ENCODE results near the gene ANO1. TPM values are rescaled to one million over a fixed set of nuclear protein-coding genes. Genes with fewer than 3 reads are reported as not detected.

The ANO1 gene
- total RNA-seq, 2 experiments from 2014 or later = not detected

DNA sequence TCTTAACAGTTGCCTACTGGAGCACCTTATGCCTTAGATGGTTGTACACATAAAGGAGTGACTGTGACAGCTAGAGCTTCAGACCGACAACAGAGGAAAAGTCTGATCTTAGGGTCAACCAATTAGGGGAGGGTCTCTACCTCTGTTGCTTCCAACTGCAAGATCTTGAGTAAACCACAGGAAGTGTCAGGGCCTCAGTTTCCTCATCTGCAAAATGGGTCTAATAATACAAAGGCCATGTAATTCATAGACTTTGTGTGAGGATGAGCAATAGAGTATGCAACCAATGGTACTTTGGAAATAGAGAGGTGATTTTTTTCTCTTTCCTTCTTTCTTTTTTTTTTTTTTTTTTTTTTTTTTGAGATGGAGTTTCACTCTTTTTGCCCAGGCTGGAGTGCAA, 16.4 kb upstream of the ANO1 start:
- no peak overlapping the region for H3K27ac Mint-ChIP-seq
- peaks cover 2% of the 10 kb centered on the region for H3K27me3 Mint-ChIP-seq
- no peaks in the 10 kb centered on the region for H3K4me1 Mint-ChIP-seq
- ChIA-PET POLR2A (no interaction called here), CTCF (interaction anchor here (0.7 kb wide), 1 partner anchor 613 kb away, joined by 3 read pairs; no protein-coding TSS in a partner anchor)
- peaks cover 4% of the 10 kb centered on the region for H3K9me3 Mint-ChIP-seq
- no peaks in the 10 kb centered on the region for H3K36me3 Mint-ChIP-seq (ENCODE audit: low read depth)
- H3K4me3 Mint-ChIP-seq = no peak overlapping the region
- DNase-seq = no peak

DNA sequence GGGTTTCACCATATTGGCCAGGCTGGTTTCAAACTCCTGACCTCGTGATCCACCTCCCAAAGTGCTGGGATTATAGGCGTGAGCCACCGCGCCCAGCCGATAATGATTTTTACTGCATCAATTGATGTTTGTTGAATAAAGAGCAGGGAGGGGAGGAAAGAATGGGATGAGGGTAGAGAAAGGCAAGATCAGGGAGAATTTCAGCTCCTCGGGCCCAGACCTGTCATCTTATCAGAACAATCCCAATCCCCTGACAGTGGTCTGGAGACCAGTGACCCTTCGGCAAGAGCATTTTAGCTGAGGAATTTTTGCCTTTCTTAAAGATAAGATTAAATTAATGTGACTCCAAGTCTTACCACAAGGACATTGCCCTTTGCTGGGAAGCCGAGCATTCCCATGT, 15.0 kb upstream of the ANO1 start:
- Mint-ChIP-seq H3K4me1 (no peaks in the 10 kb centered on the region), H3K36me3 (ENCODE audit: low read depth) (no peaks in the 10 kb centered on the region), H3K4me3 (no peak overlapping the region), H3K27me3 (no peaks in the 10 kb centered on the region), H3K27ac (no peak overlapping the region), H3K9me3 (no peaks in the 10 kb centered on the region)
- POLR2A ChIA-PET = no interaction called here
- CTCF ChIA-PET = no interaction called here
- no peak for DNase-seq

DNA sequence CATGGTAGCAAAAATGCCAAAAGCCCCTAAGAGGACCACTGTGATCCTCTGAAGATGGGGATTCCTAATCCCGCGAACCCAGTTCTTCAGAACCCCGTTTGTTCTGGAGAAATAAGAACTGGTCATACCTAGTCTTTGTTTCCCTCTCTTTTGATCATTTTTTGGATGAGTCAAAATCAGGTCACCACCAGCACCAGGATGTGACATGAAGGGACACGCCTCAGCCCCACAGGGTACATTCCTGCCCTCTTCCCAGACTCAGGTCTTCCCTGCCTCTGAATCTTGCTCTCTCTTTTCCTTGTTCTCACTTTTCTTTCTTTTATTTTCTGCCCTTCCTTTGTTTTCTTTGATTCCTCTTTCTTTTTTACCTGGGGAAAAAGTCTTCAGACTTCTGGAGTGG, 14.6 kb upstream of the ANO1 start:
- Mint-ChIP-seq H3K27me3 (no peaks in the 10 kb centered on the region), H3K9me3 (no peaks in the 10 kb centered on the region), H3K27ac (no peak overlapping the region), H3K4me1 (no peaks in the 10 kb centered on the region), H3K36me3 (ENCODE audit: low read depth) (no peaks in the 10 kb centered on the region), H3K4me3 (no peak overlapping the region)
- CTCF ChIA-PET = no interaction called here
- DNase-seq = no peak
- POLR2A ChIA-PET = no interaction called here

DNA sequence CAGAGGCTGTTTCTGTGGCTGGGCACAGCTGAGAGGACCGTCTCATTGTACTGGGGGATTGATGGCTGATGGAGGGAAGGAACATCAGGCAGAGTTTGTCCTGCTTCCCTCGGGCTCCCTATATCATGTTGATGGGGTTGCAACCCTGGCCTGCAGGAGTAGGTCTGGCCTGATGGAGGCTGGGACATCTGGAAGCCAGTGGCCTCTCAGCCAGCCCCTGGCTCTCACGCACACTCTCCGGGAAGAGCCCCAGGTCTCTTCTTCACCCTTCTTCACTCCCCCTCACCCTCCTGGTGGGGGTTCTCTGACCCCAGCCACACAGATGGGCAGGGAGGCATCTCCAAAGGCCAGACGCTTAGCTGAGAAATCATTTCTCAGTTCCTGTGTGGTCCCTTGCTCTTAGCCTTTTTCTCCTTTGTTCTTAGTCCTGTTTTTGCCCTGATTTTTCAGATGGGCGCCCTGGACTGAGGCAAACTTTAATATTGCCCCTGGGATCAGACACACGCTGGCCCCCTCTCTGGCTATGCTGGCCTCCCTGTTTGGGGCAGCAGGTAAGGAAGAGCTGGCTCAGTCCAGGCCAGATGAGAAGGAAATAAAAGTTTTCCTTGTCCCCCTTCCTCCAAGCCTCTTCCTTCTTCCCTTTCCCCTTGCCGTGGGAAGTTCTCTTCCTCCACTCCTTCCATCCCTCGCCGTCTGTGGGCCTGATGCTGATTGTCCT, 13.9 kb upstream of the ANO1 start:
- CTCF ChIA-PET = no interaction called here
- Mint-ChIP-seq H3K4me1 (no peaks in the 10 kb centered on the region), H3K27me3 (no peaks in the 10 kb centered on the region), H3K9me3 (no peaks in the 10 kb centered on the region), H3K36me3 (ENCODE audit: low read depth) (no peaks in the 10 kb centered on the region), H3K27ac (no peak overlapping the region), H3K4me3 (no peak overlapping the region)
- no peak for DNase-seq
- POLR2A ChIA-PET = no interaction called here

DNA sequence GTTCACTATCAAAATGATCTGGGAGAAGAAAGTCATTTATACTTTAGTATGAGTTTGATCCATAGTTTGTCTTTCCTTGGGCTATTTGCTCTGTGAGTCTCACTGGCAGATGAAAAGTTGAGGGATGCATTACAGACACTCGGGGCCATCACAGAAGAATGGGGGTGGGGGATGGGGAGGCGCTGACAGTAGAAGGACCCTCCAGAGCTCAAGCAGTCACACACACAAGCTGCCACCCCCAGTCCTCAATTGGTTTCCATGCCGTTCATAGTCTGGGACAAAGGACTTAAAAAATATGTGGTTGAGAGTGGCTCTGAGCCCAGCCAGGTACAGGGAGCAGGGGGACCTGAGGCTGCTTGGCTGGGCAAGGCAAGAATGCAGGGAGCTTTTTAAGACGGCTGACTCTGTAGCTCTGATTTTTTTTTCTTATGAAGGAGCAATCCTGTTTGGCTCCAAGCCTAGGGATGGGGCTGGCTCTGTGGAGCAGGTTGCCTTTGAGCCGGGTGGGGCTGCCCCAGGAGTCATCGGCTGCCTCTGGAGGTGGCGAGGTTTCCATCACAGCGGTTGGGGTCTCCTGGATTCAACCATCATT, 13.3 kb upstream of the ANO1 start:
- no peak for DNase-seq
- Mint-ChIP-seq H3K4me1 (no peaks in the 10 kb centered on the region), H3K9me3 (no peaks in the 10 kb centered on the region), H3K27ac (no peak overlapping the region), H3K27me3 (peaks cover 2% of the 10 kb centered on the region), H3K4me3 (no peak overlapping the region), H3K36me3 (ENCODE audit: low read depth) (no peaks in the 10 kb centered on the region)
- CTCF ChIA-PET = no interaction called here
- POLR2A ChIA-PET = no interaction called here

DNA sequence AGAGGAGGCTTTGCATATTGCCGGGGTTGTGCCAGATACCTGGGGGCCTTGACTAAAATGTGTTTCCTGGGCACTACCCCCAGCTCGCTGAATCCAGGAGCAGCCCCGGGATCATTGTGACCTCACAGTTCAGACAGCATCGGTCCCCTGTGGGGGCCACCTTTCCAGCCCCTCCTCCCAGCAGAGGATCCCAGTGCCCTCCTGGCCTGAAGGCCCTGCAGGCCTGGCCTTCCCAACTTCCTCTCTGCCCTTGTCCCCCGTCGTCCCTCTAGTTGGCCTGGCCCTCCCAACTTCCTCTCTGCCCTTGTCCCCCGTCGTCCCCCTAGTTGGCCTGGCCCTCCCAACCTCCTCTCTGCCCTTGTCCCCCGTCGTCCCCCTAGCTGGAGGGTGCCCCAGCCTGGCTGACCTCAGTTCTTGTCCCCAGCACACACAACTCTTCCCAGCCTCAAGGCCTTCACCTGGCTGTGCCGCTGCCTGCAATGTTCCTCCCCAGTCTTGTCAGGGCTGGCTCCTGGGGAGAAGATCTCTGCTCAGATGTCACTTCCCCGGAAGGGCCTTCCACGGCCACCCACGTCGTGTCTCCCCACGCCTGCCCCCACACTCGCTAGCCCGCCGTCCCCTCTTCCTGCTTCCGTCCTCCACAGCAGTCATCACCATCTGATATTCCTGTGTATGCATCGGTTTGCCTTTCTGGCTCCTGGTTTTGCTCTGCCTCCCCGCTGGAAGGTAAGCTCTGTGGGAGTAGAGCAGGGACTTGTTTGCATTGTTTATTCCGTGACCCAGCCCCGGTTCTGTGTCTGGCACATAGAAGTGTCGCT, 12.6 kb upstream of the ANO1 start:
- Mint-ChIP-seq H3K4me1 (no peaks in the 10 kb centered on the region), H3K9me3 (no peaks in the 10 kb centered on the region), H3K27me3 (peaks cover 4% of the 10 kb centered on the region), H3K27ac (no peak overlapping the region), H3K36me3 (ENCODE audit: low read depth) (no peaks in the 10 kb centered on the region), H3K4me3 (no peak overlapping the region)
- CTCF ChIA-PET = no interaction called here
- no peak for DNase-seq
- POLR2A ChIA-PET = no interaction called here

DNA sequence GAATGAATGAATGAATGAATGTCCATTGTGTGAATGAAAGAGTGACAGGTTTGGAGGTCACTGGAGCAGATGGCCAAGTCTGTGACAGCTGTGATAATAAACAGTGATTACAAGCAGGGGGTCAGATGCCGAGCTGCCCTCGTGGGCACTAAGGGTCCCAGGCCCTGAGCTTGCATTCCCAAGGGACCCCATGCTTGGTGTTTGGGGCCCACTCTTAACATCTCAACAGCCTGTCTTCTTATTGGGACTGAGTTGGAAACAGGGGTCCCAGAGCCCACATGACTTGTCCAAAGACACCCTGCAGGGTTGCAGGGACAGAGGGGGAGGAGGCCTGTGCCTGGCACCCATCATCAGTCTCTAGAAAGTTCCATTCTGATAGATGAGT, 12.0 kb upstream of the ANO1 start:
- H3K9me3 Mint-ChIP-seq = no peaks in the 10 kb centered on the region
- no peaks in the 10 kb centered on the region for H3K36me3 Mint-ChIP-seq (ENCODE audit: low read depth)
- H3K4me3 Mint-ChIP-seq = no peak overlapping the region
- ChIA-PET CTCF (no interaction called here), POLR2A (no interaction called here)
- no peak overlapping the region for H3K27ac Mint-ChIP-seq
- DNase-seq = no peak
- H3K4me1 Mint-ChIP-seq = no peaks in the 10 kb centered on the region
- peaks cover 7% of the 10 kb centered on the region for H3K27me3 Mint-ChIP-seq

DNA sequence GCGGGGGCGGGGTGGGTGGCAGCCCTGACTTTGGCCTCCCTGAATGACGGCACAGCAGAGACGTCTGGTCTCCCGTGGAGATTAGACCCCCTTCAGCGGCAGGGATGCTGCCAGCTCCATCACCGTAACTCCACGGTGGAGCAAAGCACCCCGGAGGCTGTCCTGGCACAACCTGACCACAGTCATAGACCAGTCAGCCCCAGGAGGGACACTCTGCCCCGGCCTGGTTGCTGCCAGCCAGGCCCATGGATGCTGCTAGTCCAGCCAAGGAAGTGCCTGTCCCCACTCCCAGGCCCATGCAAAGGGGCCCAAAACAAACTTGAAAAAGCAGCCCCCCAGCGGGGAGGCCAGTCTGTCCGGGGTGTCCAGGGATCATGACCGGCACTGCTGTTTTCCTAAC, 11.5 kb upstream of the ANO1 start:
- H3K27ac Mint-ChIP-seq = no peak overlapping the region
- H3K4me3 Mint-ChIP-seq = no peak overlapping the region
- H3K36me3 Mint-ChIP-seq (ENCODE audit: low read depth) = no peaks in the 10 kb centered on the region
- no peak for DNase-seq
- ChIA-PET CTCF (interaction anchor here (0.6 kb wide), 1 partner anchor 652 kb away, joined by 3 read pairs; no protein-coding TSS in a partner anchor), POLR2A (no interaction called here)
- no peaks in the 10 kb centered on the region for H3K4me1 Mint-ChIP-seq
- peaks cover 10% of the 10 kb centered on the region for H3K27me3 Mint-ChIP-seq
- no peaks in the 10 kb centered on the region for H3K9me3 Mint-ChIP-seq

DNA sequence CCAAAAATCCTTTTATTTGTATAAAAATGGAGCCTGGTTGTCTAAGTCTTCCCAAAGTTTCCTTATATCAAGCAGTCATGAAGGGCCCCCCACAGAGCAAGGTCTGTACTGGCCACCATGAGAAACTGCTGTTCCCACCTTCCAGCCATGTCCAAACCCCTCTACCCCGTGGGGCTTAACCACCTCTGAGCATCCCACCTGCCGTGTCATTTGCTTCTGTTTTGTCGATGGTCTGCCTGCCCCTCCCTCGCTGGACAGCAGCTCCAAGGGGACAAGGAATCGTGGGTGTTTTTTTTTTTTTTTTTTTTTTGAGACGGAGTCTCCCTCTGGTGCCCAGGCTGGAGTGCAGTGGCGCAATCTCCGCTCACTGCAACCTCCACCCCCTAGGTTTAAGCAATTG, 11.1 kb upstream of the ANO1 start:
- Mint-ChIP-seq H3K27me3 (peaks cover 14% of the 10 kb centered on the region), H3K27ac (no peak overlapping the region), H3K4me1 (no peaks in the 10 kb centered on the region), H3K36me3 (ENCODE audit: low read depth) (no peaks in the 10 kb centered on the region), H3K9me3 (no peaks in the 10 kb centered on the region), H3K4me3 (no peak overlapping the region)
- ChIA-PET CTCF (interaction anchor here (0.6 kb wide), 1 partner anchor 652 kb away, joined by 3 read pairs; no protein-coding TSS in a partner anchor), POLR2A (no interaction called here)
- no peak for DNase-seq

DNA sequence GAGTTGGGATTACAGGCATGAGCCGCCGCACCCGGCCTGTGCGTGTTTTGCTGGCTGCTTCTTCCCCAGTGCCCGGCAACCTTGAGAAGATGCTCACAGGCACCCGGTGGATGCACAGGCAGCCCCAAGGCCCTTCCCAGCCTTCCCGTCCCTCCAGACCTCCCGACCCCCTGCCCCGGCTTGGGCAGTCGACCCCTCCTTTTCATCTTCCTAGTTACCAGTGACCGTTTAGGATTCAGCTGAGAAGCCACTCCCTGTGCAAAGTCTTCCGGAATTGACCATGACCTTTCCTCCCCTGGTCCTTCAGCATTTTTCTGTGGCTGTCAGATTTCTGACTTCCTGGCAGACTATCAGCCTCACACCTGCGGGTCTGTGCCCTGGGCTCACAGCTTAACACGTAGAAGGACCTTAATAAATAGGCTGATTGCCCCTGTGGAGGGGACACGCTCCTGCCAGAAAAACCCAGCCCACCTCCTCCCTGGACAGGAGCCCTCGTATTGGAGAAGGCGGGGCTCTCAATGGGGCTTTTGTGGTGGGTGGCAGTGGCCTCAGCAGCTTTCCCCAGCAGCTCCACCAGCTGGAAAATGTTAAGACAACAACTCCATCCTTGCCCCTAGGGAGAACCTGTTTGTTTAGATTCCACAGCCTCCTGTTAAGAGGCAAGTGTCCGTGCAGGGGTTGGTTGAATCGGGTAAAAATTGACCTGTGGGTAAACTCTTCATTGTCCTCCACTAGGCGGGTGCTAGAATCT, 10.4 kb upstream of the ANO1 start:
- H3K27ac Mint-ChIP-seq = no peak overlapping the region
- no peaks in the 10 kb centered on the region for H3K4me1 Mint-ChIP-seq
- no peaks in the 10 kb centered on the region for H3K9me3 Mint-ChIP-seq
- DNase-seq = no peak
- POLR2A ChIA-PET = no interaction called here
- H3K27me3 Mint-ChIP-seq = peaks cover 21% of the 10 kb centered on the region
- CTCF ChIA-PET = no interaction called here
- no peak overlapping the region for H3K4me3 Mint-ChIP-seq
- no peaks in the 10 kb centered on the region for H3K36me3 Mint-ChIP-seq (ENCODE audit: low read depth)

DNA sequence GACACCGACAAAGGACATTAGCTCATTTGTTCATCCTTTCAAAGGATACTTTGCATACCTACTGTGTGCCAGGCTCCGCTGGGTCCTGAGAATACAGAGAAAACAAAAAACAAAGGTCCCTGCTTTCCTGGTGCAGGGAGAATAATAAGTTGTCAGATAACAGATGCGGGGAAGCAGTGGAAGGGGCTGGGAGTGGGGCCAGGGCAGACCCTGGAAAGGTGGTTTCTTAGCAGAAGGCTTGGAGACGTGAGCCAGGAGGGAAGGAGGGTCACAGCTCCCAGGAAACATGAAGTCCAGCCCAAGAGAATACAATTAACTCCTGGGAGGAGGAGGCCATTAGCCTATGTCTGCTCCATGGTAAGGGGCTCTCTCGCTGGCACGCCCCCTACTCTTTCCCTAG, 9.8 kb upstream of the ANO1 start:
- Mint-ChIP-seq H3K27me3 (peaks cover 27% of the 10 kb centered on the region), H3K4me1 (no peaks in the 10 kb centered on the region)

DNA sequence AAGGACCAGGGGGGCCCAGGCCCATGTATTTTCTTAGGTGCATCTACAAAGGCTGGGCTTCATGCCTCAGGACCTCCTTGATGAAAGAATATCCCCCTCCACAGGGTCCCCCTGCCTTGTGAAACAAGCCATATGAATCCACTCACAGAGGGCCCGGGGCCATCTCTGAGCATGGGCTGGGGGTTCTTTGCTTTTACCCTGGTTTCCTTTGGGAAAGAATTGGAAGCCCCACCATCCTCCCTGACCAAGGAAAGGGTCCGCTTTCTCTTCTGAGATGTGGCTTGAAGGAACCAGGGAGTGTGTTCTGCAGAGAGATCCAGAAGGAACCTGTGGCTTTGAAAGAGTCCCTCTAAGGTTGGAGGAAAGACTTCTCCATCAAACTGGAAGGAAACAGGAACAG, 9.2 kb upstream of the ANO1 start:
- Mint-ChIP-seq H3K4me3 (no peak overlapping the region), H3K9me3 (no peaks in the 10 kb centered on the region), H3K36me3 (ENCODE audit: low read depth) (no peaks in the 10 kb centered on the region), H3K27me3 (peaks cover 33% of the 10 kb centered on the region), H3K4me1 (no peaks in the 10 kb centered on the region), H3K27ac (no peak overlapping the region)
- ChIA-PET CTCF (no interaction called here), POLR2A (no interaction called here)
- no peak for DNase-seq

More for the DNA sequence above, 9.8 kb upstream of the ANO1 start:
- ChIA-PET POLR2A (no interaction called here), CTCF (no interaction called here)
- Mint-ChIP-seq H3K36me3 (ENCODE audit: low read depth) (no peaks in the 10 kb centered on the region), H3K4me3 (no peak overlapping the region), H3K9me3 (no peaks in the 10 kb centered on the region), H3K27ac (no peak overlapping the region)
- DNase-seq = no peak

DNA sequence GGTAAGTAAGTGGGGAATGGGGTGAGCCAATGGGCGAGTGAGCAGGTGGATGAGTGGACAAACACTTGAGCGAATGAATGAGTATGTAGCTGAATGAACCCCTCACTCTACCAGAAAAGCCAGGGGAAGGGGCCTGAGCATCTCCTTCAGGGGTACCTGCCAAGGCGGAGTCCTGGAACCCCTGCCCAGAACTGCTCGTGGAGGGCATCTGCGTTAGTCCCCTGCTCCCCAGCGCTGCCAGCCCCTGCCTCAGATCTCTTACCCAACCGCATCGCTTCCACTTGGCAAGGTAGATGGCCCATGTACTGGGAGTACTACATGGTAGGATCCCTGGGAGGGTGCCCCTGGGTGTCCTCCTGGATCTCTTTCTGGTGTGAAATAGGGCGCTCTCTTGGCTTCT, 7.4 kb upstream of the ANO1 start:
- POLR2A ChIA-PET = no interaction called here

More for the DNA sequence above, 7.4 kb upstream of the ANO1 start:
- DNase-seq = no peak
- Mint-ChIP-seq H3K9me3 (no peaks in the 10 kb centered on the region), H3K27me3 (peaks cover 45% of the 10 kb centered on the region), H3K4me1 (no peaks in the 10 kb centered on the region), H3K27ac (no peak overlapping the region), H3K36me3 (ENCODE audit: low read depth) (no peaks in the 10 kb centered on the region), H3K4me3 (no peak overlapping the region)
- CTCF ChIA-PET = no interaction called here

Measured in activated CD4-positive, alpha-beta T cell treated with anti-CD3 and anti-CD28 coated beads, Interleukin-2, amount 10 ng/mL, durations not matched to agents 7 days and 5 days (primary cell).